Measurements from ENCODE around the gene SLCO2A1. TPM values are rescaled to one million over a fixed set of nuclear protein-coding genes. Genes with fewer than 3 reads are reported as not detected.

The SLCO2A1 gene
- total RNA-seq, 1 donor from 2014 or later: 0.33 TPM

- Mint-ChIP-seq H3K27ac (ENCODE audit: unreplicated experiment) (no peak overlapping the region), H3K9me3 (no peaks in the 10 kb centered on the region), H3K4me3 (peak overlapping the region; percentile 78), H3K36me3 (ENCODE audit: low read depth) (no peaks in the 10 kb centered on the region), H3K27me3 (ENCODE audit: low read depth) (peaks cover 51% of the 10 kb centered on the region), H3K4me1 (peaks cover 6% of the 10 kb centered on the region)
- no peak for DNase-seq (ENCODE audit: low read depth, low spot score)
- no peak for TF ChIP-seq CTCF (conservative IDR thresholded peaks at IDR 0.05)
Observed at GRCh38 chr3:133893683-133894352, 135.9 kb downstream of the SLCO2A1 start.

- Mint-ChIP-seq H3K4me3 (peak overlapping the region; percentile 78), H3K4me1 (peaks cover 9% of the 10 kb centered on the region), H3K9me3 (no peaks in the 10 kb centered on the region), H3K27me3 (ENCODE audit: low read depth) (peaks cover 42% of the 10 kb centered on the region), H3K27ac (ENCODE audit: unreplicated experiment) (no peak overlapping the region), H3K36me3 (ENCODE audit: low read depth) (no peaks in the 10 kb centered on the region)
- no peak for DNase-seq (ENCODE audit: low read depth, low spot score)
- TF ChIP-seq CTCF (conservative IDR thresholded peaks at IDR 0.05): no peak
Observed at GRCh38 chr3:133892541-133893231, 137.0 kb downstream of the SLCO2A1 start.

- no peak for TF ChIP-seq CTCF (conservative IDR thresholded peaks at IDR 0.05)
- H3K27me3 Mint-ChIP-seq (ENCODE audit: low read depth): peaks cover 33% of the 10 kb centered on the region
- no peak for DNase-seq (ENCODE audit: low read depth, low spot score)
Observed at GRCh38 chr3:133891662-133892378, 137.9 kb downstream of the SLCO2A1 start.

GRCh38 chr3:133890972-133891644, 138.6 kb downstream of the SLCO2A1 start:
- Mint-ChIP-seq H3K4me1 (peaks cover 9% of the 10 kb centered on the region), H3K27me3 (ENCODE audit: low read depth) (peaks cover 26% of the 10 kb centered on the region), H3K36me3 (ENCODE audit: low read depth) (no peaks in the 10 kb centered on the region), H3K9me3 (no peaks in the 10 kb centered on the region), H3K4me3 (peak overlapping the region; percentile 60), H3K27ac (ENCODE audit: unreplicated experiment) (peak overlapping the region; percentile 57)
- DNase-seq (ENCODE audit: low read depth, low spot score): no peak
- no peak for TF ChIP-seq CTCF (conservative IDR thresholded peaks at IDR 0.05)

More at GRCh38 chr3:133891662-133892378, 137.9 kb downstream of the SLCO2A1 start:
- Mint-ChIP-seq H3K9me3 (no peaks in the 10 kb centered on the region), H3K4me1 (peaks cover 9% of the 10 kb centered on the region), H3K27ac (ENCODE audit: unreplicated experiment) (no peak overlapping the region), H3K4me3 (peak overlapping the region; percentile 60), H3K36me3 (ENCODE audit: low read depth) (no peaks in the 10 kb centered on the region)

- H3K4me1 Mint-ChIP-seq: peaks cover 9% of the 10 kb centered on the region
- DNase-seq (ENCODE audit: low read depth, low spot score): no peak
- peaks cover 19% of the 10 kb centered on the region for H3K27me3 Mint-ChIP-seq (ENCODE audit: low read depth)
- H3K4me3 Mint-ChIP-seq: no peak overlapping the region
- H3K36me3 Mint-ChIP-seq (ENCODE audit: low read depth): no peaks in the 10 kb centered on the region
- no peaks in the 10 kb centered on the region for H3K9me3 Mint-ChIP-seq
- no peak overlapping the region for H3K27ac Mint-ChIP-seq (ENCODE audit: unreplicated experiment)
- TF ChIP-seq CTCF (conservative IDR thresholded peaks at IDR 0.05): no peak
Observed at GRCh38 chr3:133890037-133890436, 139.7 kb downstream of the SLCO2A1 start.

All from neural crest cell (in vitro differentiated cells).